HL-60/S4 treated with retinoic acid at 250 ng/mL for 4 days and 3 days (cell line): Measurements from ENCODE around the gene CCR5AS.

Source experiments
- in situ Hi-C: fragments of 300-500 bp; cut with MboI; formaldehyde crosslinking; loops from 2 replicates; pipeline ENCODE4 v1.7.0; 2022; ENCODE audit warnings: low sequenced_read_pairs

The CCR5AS gene

DNA sequence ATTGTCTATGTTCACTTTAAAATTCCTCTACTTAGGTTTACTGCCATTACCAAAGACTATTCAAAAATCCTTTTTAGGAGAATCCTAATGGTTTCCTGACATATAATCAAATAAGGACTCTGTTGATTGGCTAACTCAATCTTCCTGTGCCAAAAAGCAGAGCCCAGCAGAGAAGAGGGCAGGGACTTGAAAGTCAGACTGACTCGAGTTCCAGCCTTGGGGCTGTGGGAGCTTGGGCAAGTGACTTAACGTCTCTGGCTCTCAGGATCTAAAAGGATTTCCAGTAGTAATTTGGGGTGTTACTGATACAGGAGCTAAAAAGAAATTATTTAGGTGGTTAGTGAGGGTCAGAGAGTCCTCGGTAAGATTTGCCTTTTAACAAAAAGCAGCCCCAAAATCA is 25.2 kb downstream of the CCR5AS start:
- in situ Hi-C loops, result no loop called here

DNA sequence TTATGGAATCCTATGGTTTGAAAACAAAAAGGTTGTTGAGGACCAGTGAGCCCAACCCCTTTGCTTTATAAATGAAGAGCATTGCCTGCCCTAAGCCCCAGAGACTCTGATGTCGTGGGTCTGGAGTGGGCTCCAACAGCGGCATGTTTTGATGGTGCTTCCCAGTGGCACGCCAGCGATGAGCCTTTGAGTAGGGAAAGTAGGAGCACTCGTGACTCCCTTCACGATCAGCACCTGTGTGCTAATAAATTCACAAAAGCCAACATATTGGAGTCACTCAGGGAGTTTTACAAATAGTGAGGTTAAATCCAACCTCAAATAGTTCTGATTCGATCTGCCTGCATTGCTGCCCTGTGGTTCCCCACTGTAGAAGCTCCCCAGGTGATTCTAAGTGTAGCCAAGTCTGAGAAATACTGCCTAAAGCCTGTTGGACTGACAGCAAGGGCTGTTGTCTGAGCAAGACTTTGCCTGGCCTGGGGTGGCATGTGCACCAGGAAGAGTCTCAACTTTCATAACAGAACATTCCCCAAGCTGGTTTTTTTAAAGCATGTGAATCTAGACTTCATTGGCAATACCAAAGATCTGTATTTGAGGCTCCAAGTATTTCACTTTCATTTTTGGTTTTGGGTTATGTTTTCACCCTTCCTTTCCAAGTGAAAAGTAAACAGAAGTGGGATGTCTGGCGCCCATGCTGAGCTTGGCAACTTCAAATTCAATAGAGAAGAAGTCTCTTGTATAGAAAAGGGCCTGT is 26.2 kb downstream of the CCR5AS start:
- in situ Hi-C loops, result no loop called here

DNA sequence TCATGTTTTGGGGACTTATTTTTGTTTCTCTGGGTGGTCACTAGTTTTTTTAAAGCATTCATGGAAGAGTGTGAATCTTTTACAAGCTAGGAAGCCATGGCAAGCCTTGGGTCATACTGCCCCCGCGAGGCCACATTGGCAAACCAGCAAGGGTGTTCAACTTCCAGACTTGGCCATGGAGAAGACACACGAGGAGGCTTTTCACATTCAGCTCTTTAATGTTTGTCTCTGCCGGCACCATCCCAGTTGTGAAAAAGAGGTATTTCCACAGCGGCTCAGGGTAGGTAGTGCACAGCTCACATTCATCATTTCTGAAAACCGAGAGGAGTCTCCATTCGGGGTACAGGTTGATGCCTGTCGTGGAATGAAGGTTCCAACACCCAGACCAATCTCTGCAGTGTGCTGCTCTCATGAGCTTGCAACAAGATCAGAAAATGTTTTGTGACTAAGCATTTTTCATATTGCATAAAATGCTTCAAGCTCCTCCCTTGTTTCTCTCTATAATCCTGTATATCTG is 28.4 kb downstream of the CCR5AS start:
- in situ Hi-C loops, result no loop called here

GRCh38 chr3:46375814-46376213 is 31.1 kb downstream of the CCR5AS start:
- in situ Hi-C loops, result no loop called here

DNA sequence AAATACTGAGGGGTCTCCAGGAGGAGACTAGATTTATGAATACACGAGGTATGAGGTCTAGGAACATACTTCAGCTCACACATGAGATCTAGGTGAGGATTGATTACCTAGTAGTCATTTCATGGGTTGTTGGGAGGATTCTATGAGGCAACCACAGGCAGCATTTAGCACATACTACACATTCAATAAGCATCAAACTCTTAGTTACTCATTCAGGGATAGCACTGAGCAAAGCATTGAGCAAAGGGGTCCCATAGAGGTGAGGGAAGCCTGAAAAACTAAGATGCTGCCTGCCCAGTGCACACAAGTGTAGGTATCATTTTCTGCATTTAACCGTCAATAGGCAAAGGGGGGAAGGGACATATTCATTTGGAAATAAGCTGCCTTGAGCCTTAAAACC is 31.6 kb downstream of the CCR5AS start:
- in situ Hi-C loops, result no loop called here

- in situ Hi-C loops, result loop anchor here (5.0 to 25.0 kb wide), 2 partner anchors 287 to 437 kb away; partner anchors contain the start of gene CXCR6
These were observed 32.1 kb downstream of the CCR5AS start for GRCh38 chr3:46374755-46375154.

GRCh38 chr3:46372492-46373359 is 34.1 kb downstream of the CCR5AS start:
- in situ Hi-C loops, result loop anchor here (5.0 to 25.0 kb wide), 2 partner anchors 285 to 435 kb away; partner anchors contain the start of gene CXCR6

GRCh38 chr3:46371519-46372340 is 35.1 kb downstream of the CCR5AS start:
- in situ Hi-C loops, result loop anchor here (5.0 to 25.0 kb wide), 2 partner anchors 284 to 434 kb away; partner anchors contain the start of gene CXCR6

GRCh38 chr3:46370839-46371518 is 35.9 kb downstream of the CCR5AS start, which contains the start of gene CCR5:
TSS of gene CCR5 (plus strand) at chr3:46370946. CDS start at chr3:46372903, 1,957 bp downstream.
- in situ Hi-C loops, result loop anchor here (5.0 to 25.0 kb wide), 2 partner anchors 284 to 434 kb away; partner anchors contain the start of gene CXCR6

- in situ Hi-C loops, result loop anchor here (5.0 to 25.0 kb wide), 3 partner anchors 157 to 432 kb away; partner anchors contain the start of gene CXCR6
These were observed 37.2 kb downstream of the CCR5AS start for GRCh38 chr3:46369675-46370132.

- in situ Hi-C loops, result loop anchor here (5.0 to 25.0 kb wide), 2 partner anchors 157 to 432 kb away; partner anchors contain the start of gene CXCR6
These were observed 37.7 kb downstream of the CCR5AS start for GRCh38 chr3:46369151-46369550.

DNA sequence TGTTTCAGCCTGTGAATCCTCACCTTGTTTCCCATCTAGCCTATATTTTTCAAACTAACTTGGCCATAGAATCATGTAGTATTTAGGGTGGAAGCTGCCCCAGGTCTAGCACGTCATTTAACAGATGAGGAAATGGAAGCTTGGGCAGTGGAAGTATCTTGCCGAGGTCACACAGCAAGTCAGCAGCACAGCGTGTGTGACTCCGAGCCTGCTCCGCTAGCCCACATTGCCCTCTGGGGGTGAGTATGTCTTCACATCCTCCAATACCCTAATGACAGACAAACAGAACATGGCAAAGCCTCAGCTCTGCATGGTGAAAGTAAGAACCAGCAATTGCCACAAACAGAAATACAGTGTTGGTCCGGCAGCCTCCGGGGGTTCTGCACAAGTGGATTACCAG is 38.3 kb downstream of the CCR5AS start:
- in situ Hi-C loops, result loop anchor here (5.0 to 25.0 kb wide), 2 partner anchors 156 to 431 kb away; partner anchors contain the start of gene CXCR6

- in situ Hi-C loops, result loop anchor here (5.0 to 25.0 kb wide), 2 partner anchors 156 to 431 kb away; partner anchors contain the start of gene CXCR6
These were observed 39.1 kb downstream of the CCR5AS start for GRCh38 chr3:46367811-46368210.

DNA sequence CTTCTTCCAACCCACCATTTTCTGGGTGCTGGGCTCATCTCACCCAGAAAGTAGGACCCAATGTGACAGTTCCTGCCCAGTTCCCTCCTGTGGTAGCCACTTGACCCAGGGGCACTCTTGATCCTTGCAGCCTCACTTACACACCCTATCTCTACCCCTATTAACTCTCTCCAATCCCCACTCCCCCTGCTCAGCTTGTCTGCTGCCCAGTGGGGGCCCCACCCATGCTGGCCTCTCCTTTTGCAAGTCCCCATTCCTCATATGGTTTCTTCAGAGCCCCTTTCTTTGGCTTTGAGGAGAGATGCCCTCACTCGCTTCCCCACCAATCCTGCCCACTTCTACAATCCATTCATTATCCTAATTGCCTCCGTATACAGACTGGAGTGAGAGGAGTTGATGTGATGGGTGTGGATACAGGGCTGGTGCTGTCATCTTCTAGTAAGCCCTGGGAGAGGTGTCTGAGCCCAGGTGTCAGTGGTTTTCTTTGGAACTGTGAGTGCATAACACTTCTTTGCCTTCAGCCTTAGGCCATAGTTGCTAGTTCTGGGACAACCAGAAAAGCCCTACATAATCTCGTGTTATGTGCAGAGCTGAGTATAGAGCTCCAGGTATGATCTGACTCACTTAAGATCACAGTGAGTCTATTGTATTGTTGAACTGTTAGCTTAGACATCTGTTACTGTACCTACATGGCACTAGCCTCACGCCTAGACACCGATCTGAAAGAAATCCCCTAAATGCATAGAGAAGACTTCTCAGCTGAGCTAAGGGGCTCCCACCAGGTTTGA is 40.9 kb downstream of the CCR5AS start:
- in situ Hi-C loops, result loop anchor here (5.0 to 25.0 kb wide), 2 partner anchors 154 to 429 kb away; partner anchors contain the start of gene CXCR6

DNA sequence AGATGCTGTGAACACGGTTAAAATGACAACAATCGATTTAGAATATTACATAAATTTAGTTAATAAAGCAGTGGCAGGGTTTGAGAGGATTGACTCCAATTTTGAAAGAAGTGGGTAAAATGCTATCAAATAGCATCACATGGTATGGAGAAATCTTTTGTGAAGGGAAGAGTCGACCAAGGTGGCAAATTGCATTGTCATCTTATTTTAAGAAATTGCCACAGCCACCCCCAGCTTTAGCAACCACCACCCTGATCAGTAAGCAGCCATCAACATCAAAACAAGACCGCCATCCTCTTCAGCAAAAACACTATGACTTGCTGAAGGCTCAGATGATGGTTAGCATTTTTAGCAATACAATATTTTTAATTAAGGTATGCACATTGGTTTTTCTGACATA is 41.8 kb downstream of the CCR5AS start:
- in situ Hi-C loops, result loop anchor here (5.0 to 25.0 kb wide), 2 partner anchors 153 to 428 kb away; partner anchors contain the start of gene CXCR6

DNA sequence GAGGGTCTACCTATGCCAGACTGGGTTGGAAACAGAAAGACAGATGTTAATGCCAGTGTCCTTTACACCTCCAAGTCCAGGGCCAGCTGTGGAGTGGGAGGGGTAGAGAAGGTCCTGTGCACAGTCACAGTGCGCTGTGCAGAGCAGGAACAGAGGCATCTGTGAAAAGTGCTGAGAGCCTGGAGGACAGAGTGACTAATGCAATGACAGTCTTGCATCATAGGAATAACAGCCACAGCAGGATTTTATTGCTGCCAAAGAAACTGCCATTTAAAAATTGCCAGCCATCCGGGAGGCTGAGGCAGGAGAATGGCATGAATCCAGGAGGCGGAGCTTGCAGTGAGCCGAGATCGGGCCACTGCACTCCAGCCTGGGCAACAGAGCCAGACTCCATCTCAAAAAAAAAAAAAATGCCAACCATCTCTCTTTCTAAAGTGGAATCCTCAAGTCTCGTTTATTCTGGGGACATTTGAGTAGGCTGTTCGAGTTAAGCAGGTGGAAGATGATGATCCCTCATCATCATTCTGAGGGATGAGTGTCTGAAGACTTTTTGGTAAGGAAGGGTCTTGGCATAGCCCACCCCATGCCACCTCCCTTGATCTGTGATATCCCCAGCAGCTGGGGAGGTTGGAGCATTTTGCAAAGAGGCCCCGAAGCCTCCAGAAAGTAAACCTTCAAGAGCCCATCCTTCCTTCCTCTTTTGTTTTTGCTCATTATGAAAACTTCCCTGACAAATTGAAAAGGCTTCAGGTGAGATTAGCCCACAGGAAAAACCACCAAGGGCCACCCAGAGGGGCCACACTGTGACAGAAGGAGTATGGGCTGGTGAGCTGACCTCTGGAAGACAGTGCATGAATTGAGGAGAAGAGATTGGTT is 45.2 kb downstream of the CCR5AS start:
- in situ Hi-C loops, result loop anchor here (25.0 kb wide), 1 partner anchor 424 kb away; the partner anchor contains the start of gene CXCR6

DNA sequence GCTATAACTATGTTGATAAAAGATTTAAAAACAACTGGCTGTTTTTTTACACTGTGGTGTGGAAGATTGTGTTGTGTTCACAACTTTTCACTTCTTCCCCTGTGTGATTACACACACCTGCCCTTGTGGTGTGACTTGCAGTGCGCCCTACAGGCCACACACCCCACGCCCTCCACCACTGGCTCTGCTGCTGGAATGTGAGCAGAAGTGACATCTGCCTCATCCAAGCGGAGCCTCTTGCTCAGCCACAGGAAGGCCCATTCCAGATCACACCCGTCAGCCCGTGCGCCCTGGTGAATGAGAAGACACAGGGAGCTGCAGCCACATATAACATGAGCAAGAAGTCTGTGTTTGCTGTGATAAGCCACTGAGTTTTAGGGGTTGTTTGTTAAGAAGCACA is 46.0 kb downstream of the CCR5AS start:
- in situ Hi-C loops, result loop anchor here (25.0 kb wide), 1 partner anchor 424 kb away; the partner anchor contains the start of gene CXCR6
